Right lobe of liver (tissue), 6 donors: Measurements from ENCODE around the gene EPHX1. TPM values are rescaled to one million over a fixed set of nuclear protein-coding genes. Genes with fewer than 3 reads are reported as not detected.

Experiments
- ATAC-seq, 4 donors: fragments of 200-7000 bp; cut with Tn5 transposase; one replicate each; pipeline ENCODE4 v1.9.1; 2020; ENCODE audit warnings: mild to moderate bottlenecking in 4 of 4, moderate library complexity in 4 of 4
- DNase-seq, 3 donors: peaks; one replicate each; pipeline ENCODE4 v3.0.0-alpha.2; 2020
- H3K27ac ChIP-seq, 3 donors: fragments of 200-600 bp; one replicate each; pipeline ENCODE4 v1.8.0; 2022
- H3K27me3 ChIP-seq, 2 donors: fragments of 200-600 bp; one replicate each; pipeline ENCODE4 v1.8.0; 2022
- H3K36me3 ChIP-seq, 4 donors: fragments of 200-600 bp; sonication (generic) in 1 of 4; one replicate each; pipeline versions ENCODE4 v1.5.1 to v1.8.0; 2017 to 2022; ENCODE audit warnings: control low read depth in 1 of 4
- H3K4me1 ChIP-seq, 4 donors: fragments of 200-600 bp; sonication (generic) in 1 of 4; one replicate each; pipeline versions ENCODE4 v1.5.1 to v1.8.0; 2017 to 2022; ENCODE audit warnings: control low read depth in 1 of 4
- H3K4me3 ChIP-seq, 3 donors: fragments of 200-600 bp; one replicate each; pipeline ENCODE4 v1.8.0; 2022
- H3K9me3 ChIP-seq, 4 donors: fragments of 200-600 bp; sonication (generic) in 1 of 4; one replicate each; pipeline versions ENCODE4 v1.5.1 to v1.8.0; 2017 to 2022; ENCODE audit warnings: control low read depth in 1 of 4
- POLR2A ChIP-seq: fragments of 450-650 bp; IDR thresholded peaks from one replicate; pipeline ENCODE4 v1.6.1; 2017; ENCODE audit warnings: antibody characterized with exemption, mild to moderate bottlenecking
- WGBS: methylation state at CpG from one replicate; pipeline ENCODE4 v1.1.6; 2018; ENCODE audit warnings: low coverage, low lambda C conversion rate; ENCODE audit not compliant: insufficient coverage; ENCODE audit errors: missing lambda C conversion rate; 5-methylcytosine and 5-hydroxymethylcytosine counted together
- intact Hi-C, 2 donors: fragments of 100-400 bp; cut with DNase I; formaldehyde crosslinking; loops; one replicate each; pipeline versions ENCODE4 v1.11.2 to v1.14.1; 2022
- total RNA-seq, 6 experiments: library from RNA; depleted of rRNA in 2 of 6; stranded (reverse); fragments of >200 nt in 2 of 6; fragmentation: NEBNext Ultra II Directional in 3 of 6; extraction: Animal tissue kit (Norgen Biotek cat#: 25700) in 3 of 6; gene quantifications; one replicate each; pipeline versions ENCODE4 v1.1.0 to v1.2.4, GENCODE V29; 2016 to 2023
- TF ChIP-seq, protein P1 (sequence below), 4 donors: fragments of 200-600 bp in 3 of 4; fragments of 450-650 bp in 1 of 4; IDR thresholded peaks; one replicate each; pipeline versions ENCODE4 v1.5.1 to v1.8.0; 2016 to 2022; ENCODE audit warnings: antibody characterized with exemption in 4 of 4, mild to moderate bottlenecking in 2 of 4
- donor health status: DM: no; HTN: yes; CAD: no.
- donor health status: DM: no; HTN: no; CAD: no.
- donor health status: DM: no; HTN: no; CAD: no.
- donor health status: DM: no; HTN: yes; CAD: no.
- donor health status: DM: no; HTN: yes; CAD: no.

EPHX1 gene
- total RNA-seq, 6 experiments from 2014 or later = 331 to 4,402 (median 1,032) TPM

DNA sequence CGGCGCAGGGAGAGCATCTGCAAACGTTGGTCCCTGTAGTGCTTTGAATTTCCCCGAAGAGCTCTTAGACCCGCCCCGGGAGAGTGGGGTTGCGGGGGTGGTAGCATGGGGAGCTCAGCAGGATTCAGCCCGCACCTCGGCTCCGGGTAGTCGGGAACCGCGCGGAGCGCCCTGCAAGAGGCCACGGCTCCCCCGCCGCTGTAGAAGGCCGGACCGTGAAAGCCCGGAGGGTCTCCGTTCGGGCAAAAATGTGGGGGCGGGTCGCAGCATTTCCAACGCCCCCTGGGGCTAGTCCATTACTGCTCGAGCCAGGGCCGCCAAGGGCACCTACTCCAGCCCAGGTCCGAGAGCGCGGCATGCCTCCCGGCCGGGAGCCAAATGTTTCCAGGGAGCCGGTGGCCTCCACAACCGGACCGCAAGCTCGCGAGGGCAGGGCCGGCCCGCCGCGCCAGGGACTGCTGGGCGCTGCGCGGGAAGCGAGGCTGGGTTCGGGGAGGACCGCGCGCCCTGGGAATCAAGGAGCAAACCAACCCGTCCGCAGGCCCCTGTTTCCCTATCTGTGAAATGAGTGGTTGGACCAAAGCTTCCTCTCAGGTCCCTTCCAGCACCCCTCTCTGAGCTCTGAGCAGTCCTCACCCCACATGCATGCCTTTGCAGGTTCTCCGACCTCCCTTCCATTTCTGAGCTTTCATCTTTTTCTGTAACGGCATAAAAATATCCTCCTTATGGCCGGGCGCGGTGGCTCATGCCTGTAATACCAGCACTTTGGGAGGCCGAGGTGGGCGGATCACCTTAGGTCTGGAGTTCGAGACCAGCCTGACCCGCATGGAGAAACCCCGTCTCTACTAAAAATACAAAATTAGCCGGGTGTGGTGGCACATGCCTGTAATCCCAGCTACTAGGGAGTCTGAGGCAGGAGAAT, 73.0 kb downstream of the EPHX1 start:
- Histone ChIP-seq H3K4me3 (peak overlapping the region; percentile 98 to 99 (median 98)), H3K4me1 (peaks cover 0 to 72% (median 25%) of the 10 kb centered on the region in 4 donors), H3K27me3 (no peaks in the 10 kb centered on the region), H3K36me3 (no peaks in the 10 kb centered on the region), H3K27ac (peak overlapping the region; percentile 97 to 98 (median 98)), H3K9me3 (no peaks in the 10 kb centered on the region)
- DNase-seq (peak; percentile 75 to 84 (median 83)), ATAC-seq (peak; percentile 22 to 52 (median 48))
- 10% methylated on average over 14 of the region's 63 CpGs for WGBS
- TF ChIP-seq, protein P1, sequence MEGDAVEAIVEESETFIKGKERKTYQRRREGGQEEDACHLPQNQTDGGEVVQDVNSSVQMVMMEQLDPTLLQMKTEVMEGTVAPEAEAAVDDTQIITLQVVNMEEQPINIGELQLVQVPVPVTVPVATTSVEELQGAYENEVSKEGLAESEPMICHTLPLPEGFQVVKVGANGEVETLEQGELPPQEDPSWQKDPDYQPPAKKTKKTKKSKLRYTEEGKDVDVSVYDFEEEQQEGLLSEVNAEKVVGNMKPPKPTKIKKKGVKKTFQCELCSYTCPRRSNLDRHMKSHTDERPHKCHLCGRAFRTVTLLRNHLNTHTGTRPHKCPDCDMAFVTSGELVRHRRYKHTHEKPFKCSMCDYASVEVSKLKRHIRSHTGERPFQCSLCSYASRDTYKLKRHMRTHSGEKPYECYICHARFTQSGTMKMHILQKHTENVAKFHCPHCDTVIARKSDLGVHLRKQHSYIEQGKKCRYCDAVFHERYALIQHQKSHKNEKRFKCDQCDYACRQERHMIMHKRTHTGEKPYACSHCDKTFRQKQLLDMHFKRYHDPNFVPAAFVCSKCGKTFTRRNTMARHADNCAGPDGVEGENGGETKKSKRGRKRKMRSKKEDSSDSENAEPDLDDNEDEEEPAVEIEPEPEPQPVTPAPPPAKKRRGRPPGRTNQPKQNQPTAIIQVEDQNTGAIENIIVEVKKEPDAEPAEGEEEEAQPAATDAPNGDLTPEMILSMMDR (IDR thresholded peaks at IDR 0.05) = no peak
- TF ChIP-seq POLR2A = no peak
- intact Hi-C loops = no loop called here

DNA sequence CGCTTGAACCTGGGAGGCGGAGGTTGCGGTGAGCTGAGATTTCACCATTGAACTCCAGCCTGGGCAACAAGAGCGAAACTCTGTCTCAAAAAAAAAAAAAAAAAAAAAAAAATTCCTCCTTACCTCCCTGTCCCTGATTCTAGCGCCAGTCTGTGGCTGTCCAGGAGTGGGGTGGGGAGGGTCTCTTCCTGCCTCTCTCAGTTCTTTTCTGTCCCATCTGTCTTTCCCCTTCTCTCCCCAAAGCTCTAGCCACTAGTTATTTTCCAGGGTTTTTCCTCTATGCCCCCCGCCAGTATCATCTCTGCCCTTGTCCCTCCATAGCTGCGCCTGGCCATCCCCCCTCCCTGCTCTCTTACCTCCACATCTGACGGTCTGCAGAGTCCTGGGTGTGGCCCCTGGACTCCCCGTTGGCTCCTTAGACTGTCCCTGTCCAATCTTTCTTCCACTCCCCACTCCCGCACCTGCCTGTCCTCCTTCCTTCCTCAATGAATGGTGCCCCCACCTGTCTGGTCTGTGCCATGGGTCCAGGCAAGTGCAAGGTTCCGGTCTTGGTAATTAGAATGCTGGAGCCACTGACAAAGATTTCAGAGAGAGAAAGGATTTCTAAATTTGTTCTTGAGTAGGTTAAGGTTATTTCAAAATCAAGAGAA, 73.8 kb downstream of the EPHX1 start:
- ATAC-seq = no peak
- Histone ChIP-seq H3K36me3 (no peaks in the 10 kb centered on the region), H3K9me3 (no peaks in the 10 kb centered on the region), H3K4me3 (no peak overlapping the region), H3K4me1 (peaks cover 0 to 67% (median 23%) of the 10 kb centered on the region in 4 donors), H3K27me3 (no peaks in the 10 kb centered on the region), H3K27ac (peak overlapping the region in 2 of 3 donors; percentile 29 to 98)
- intact Hi-C loops = no loop called here
- 57% methylated on average over 6 of the region's 11 CpGs for WGBS
- TF ChIP-seq, protein P1 (IDR thresholded peaks at IDR 0.05) = no peak
- TF ChIP-seq POLR2A = no peak
- peak in 1 of 3 donors; percentile 43 for DNase-seq

DNA sequence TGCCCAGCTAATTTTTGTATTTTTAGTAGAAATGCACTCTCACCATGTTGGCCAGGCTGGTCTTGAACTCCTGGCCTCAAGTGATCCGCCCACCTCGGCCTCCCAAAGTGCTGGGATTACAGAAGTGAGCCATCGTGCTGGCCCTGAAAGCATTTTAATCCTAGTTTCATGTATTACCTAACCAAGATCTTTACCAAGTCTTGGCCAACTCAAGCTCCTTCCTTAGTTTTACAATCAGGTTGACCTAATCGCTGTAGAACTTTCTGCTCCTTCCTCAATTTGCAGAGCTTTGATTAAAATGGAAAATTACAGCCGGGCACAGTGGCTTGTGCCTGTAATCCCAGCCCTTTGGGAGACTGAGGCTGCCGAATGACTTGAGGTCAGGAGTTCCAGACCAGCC, 75.4 kb downstream of the EPHX1 start:
- peak overlapping the region in 2 of 3 donors; percentile 8 to 44 for H3K27ac ChIP-seq
- ATAC-seq = no peak
- intact Hi-C loops = no loop called here
- peaks cover 0 to 65% (median 23%) of the 10 kb centered on the region in 4 donors for H3K4me1 ChIP-seq
- no peak overlapping the region for H3K4me3 ChIP-seq
- H3K9me3 ChIP-seq = no peaks in the 10 kb centered on the region
- peak in 1 of 3 donors; percentile 7 for DNase-seq
- TF ChIP-seq, protein P1 (IDR thresholded peaks at IDR 0.05) = no peak
- no peak for TF ChIP-seq POLR2A
- WGBS = 68% methylated on average over 6 of the region's 6 CpGs
- H3K27me3 ChIP-seq = no peaks in the 10 kb centered on the region
- no peaks in the 10 kb centered on the region for H3K36me3 ChIP-seq

DNA sequence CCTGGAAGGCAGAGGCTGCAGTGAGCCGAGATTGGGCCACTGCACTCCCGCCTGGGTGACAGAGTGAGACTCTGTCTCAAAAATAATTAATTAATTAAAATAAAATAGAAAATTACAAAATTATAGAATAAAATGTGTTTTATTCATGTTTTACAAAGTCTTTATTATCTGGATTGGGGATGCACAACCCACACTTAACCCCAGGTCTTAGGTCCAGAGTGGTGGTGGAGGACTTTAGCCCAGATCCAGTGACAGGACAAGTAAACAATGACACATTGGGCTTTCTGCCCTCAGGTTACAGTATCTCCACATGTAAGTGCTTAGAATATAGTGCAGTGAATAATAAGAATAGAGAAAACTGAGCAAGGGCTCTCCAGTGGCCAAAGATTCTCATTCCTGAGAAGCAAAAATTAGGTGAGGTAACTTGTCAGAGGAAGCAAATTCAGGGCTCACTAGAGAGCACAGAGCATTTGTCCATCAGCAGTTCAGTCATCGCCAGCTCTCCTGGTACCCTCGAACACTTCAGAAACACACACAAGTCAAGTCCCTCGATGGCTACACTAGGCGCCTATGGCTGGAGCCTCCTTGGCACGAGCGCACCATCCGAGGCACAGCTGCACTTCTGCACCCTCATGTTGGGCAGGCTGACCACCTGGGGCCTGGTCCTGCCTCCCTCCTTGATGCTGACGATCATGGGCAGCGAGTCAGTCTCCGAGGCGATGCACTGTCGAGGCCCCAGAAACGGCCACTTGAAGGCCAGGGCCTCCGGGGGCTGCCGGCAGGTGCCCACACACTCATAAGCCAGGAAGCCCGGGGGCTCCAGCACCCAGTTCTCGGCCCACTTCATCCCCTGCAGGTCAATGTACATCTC, 76.5 kb downstream of the EPHX1 start:
- Histone ChIP-seq H3K4me1 (peaks cover 0 to 65% (median 24%) of the 10 kb centered on the region in 4 donors), H3K9me3 (no peaks in the 10 kb centered on the region), H3K36me3 (no peaks in the 10 kb centered on the region), H3K27ac (peak overlapping the region; percentile 38 to 67 (median 41)), H3K27me3 (no peaks in the 10 kb centered on the region), H3K4me3 (no peak overlapping the region)
- intact Hi-C loops = no loop called here
- DNase-seq (peak in 1 of 3 donors; percentile 38), ATAC-seq (peak; percentile 26 to 50 (median 47))
- WGBS = 84% methylated on average over 4 of the region's 19 CpGs
- TF ChIP-seq, protein P1 (IDR thresholded peaks at IDR 0.05) = no peak
- TF ChIP-seq POLR2A = no peak
